Psoas muscle (tissue), 8 donors: ENCODE measurements around the gene RTP5. TPM values are rescaled to one million over a fixed set of nuclear protein-coding genes. Genes with fewer than 3 reads are reported as not detected.

Experiments used
- ATAC-seq, 4 donors: fragments of 200-7000 bp; cut with Tn5 transposase; one replicate each; pipeline ENCODE4 v1.9.1; 2020; ENCODE audit warnings: moderate library complexity in 3 of 4, mild to moderate bottlenecking in 2 of 4
- DNase-seq, 2 donors: peaks; one replicate each; pipeline ENCODE4 v3.0.0-alpha.2; 2020
- H3K27ac ChIP-seq: fragments of 200-600 bp; one replicate; pipeline ENCODE4 v1.8.0; 2022
- H3K27me3 ChIP-seq, 3 donors: fragments of 200-600 bp in 1 of 3; one replicate each; pipeline versions ENCODE4 v1.6.1 to v1.8.0; 2013 to 2022; ENCODE audit warnings: low read length in 2 of 3, mild to moderate bottlenecking in 2 of 3, moderate library complexity in 1 of 3; ENCODE audit not compliant: insufficient read depth in 3 of 3
- H3K36me3 ChIP-seq, 2 donors: fragments of 200-600 bp in 1 of 2; one replicate each; pipeline versions ENCODE4 v1.6.1 to v1.8.0; 2013 to 2022; ENCODE audit warnings: low read depth in 1 of 2, mild to moderate bottlenecking in 1 of 2, moderate library complexity in 1 of 2; ENCODE audit not compliant: insufficient read depth in 1 of 2
- H3K4me1 ChIP-seq: fragments of 200-600 bp; one replicate; pipeline ENCODE4 v1.8.0; 2022
- H3K4me3 ChIP-seq: fragments of 200-600 bp; one replicate; pipeline ENCODE4 v1.8.0; 2022; ENCODE audit warnings: mild to moderate bottlenecking
- H3K9me3 ChIP-seq: fragments of 200-600 bp; one replicate; pipeline ENCODE4 v1.8.0; 2022
- CTCF ChIP-seq: fragments of 200-600 bp; IDR thresholded peaks from one replicate; pipeline ENCODE4 v1.8.0; 2022; ENCODE audit warnings: antibody characterized with exemption
- WGBS, 3 donors: extraction: QIAGEN DNeasy Blood & Tissue Kit; methylation state at CpG; one replicate each; pipeline versions ENCODE4 v1.1.6 to v1.1.7; 2013; 5-methylcytosine and 5-hydroxymethylcytosine counted together
- intact Hi-C, 2 donors: fragments of 100-400 bp; cut with DNase I; formaldehyde crosslinking; loops; one replicate each; pipeline versions ENCODE4 v1.11.0 to v1.14.2; 2022
- polyA plus RNA-seq, 3 donors: library from polyadenylated mRNA; stranded (reverse); fragments of 200-250 nt; gene quantifications; one replicate each; pipeline ENCODE4 v1.2.3, GENCODE V29; 2013
- total RNA-seq, 4 donors: library from RNA; stranded (reverse); fragmentation: NEBNext Ultra II Directional in 2 of 4; extraction: Animal tissue kit (Norgen Biotek cat#: 25700) in 2 of 4; gene quantifications; one replicate each; pipeline versions ENCODE4 v1.2.1 to v1.2.4, GENCODE V29; 2021 to 2023
- donor health status: healthy with polysubstance abuse.
- donor health status: DM: no; HTN: no; CAD: no; lungs with moderate emphysema.
- donor health status: Bipolar disorder and iron deficiency.
- donor health status: healthy.
- donor health status: DM: yes; HTN: yes; CAD: no.
- donor health status: DM: no; HTN: no; CAD: no.
- donor health status: DM: no; HTN: no; CAD: no.
- donor health status: DM: yes; HTN: yes; CAD: no.

Gene RTP5
- total and polyA plus RNA-seq, 7 donors: 0.01 TPM; not detected in 6

DNA sequence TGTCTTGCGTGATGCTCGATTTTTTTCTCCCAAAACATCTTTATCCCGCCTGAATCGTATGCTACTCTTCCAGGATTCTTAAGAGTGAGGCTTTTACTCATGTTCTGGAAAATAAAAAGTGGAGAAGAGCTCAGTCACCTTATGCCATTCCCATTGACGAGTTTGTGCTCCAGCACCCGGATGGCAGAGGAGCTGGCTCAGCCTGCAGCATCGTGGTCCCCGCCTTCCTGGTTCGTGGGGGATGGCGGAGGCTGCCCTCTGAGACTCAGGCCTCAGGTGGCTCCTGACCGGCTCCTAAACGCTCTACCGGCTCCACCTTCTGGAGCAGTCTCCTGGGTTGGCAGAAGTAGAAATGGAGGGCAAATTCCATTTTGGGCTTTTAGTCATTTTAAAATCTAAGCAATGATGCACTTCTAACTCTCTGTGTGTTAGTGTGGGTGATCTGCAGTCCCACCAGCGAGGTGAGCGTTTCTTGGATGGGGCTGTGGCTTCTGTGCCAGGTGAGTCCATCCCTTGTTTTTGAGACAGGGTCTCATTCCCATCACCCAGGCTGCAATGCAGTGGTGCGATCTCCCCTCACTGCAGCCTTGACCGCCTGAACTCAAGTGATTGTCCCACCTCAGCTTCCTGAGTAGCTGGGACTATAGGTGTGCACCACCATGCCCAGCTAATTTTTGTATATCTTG is 27.8 kb downstream of the RTP5 start:
- 84 to 92% (median 88%) methylated on average over 17 of the region's 17 CpGs for WGBS, 3 donors
- peaks cover 0 to 36% (median 4%) of the 10 kb centered on the region in 3 donors for H3K27me3 ChIP-seq
- ATAC-seq: no peak
- DNase-seq: no peak
- H3K4me3 ChIP-seq: no peak overlapping the region
- TF ChIP-seq CTCF: no peak
- no peak overlapping the region for H3K27ac ChIP-seq
- H3K9me3 ChIP-seq: no peaks in the 10 kb centered on the region
- intact Hi-C loops: no loop called here
- no peaks in the 10 kb centered on the region for H3K4me1 ChIP-seq
- H3K36me3 ChIP-seq: no peaks in the 10 kb centered on the region

DNA sequence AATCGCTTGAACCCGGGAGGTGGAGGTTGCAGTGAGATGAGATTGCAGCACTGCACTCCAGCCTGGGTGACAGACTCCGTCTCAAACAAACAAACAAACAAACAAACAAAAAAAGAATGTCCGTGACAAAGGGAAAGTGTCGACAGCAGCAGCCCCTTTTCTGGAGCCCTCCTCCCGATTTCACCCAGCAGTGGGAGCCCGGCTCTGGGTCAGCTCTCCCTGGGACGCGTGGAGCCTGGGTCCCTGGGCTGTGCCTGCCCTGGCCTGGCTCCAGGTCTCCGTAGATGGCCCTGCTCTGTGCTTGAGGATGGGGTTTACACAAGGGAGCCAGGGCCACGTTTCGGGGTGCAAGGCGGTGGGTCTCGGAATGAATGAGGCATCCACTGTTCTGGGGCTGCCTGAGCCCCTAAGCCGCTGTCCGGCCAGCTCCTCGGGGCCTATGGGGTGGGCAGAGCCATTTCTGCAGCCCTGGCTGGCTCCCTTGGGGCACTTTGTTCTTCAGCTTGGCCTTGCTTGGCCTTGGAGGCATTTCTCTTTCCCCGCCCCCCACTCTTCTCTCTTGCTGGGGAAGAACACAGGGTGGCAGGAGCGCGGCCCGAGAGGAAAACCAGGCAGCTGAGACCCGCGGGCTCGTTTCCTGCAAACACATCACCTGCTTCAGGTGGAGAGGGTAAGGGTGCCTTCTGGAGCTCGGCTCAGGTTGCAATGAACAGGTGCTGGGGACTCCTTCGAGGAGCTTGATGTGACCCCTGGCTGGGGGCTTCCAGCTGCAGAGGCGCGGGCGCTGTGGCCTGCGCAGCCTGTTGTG is 29.1 kb downstream of the RTP5 start:
- TF ChIP-seq CTCF: no peak
- ATAC-seq (no peak), DNase-seq (no peak)
- Histone ChIP-seq H3K9me3 (no peaks in the 10 kb centered on the region), H3K4me3 (no peak overlapping the region), H3K36me3 (no peaks in the 10 kb centered on the region), H3K27ac (no peak overlapping the region), H3K27me3 (peaks cover 0 to 44% (median 4%) of the 10 kb centered on the region in 3 donors), H3K4me1 (no peaks in the 10 kb centered on the region)
- 49 to 71% (median 51%) methylated on average over 29 to 30 of the region's 30 CpGs for WGBS, 3 donors
- intact Hi-C loops: no loop called here

- WGBS, 3 donors: 43 to 46% (median 43%) methylated on average over 32 of the region's 32 CpGs
- no peak for DNase-seq
- no peak for TF ChIP-seq CTCF
- intact Hi-C loops: no loop called here
- H3K36me3 ChIP-seq: no peaks in the 10 kb centered on the region
- H3K27ac ChIP-seq: no peak overlapping the region
- no peaks in the 10 kb centered on the region for H3K9me3 ChIP-seq
- peaks cover 0 to 46% (median 5%) of the 10 kb centered on the region in 3 donors for H3K27me3 ChIP-seq
- H3K4me1 ChIP-seq: no peaks in the 10 kb centered on the region
- peak; percentile 53 to 66 (median 58) for ATAC-seq
- H3K4me3 ChIP-seq: no peak overlapping the region
These were observed 30.9 kb downstream of the RTP5 start for GRCh38 chr2:241900251-241901017.

GRCh38 chr2:241901018-241901380 is 31.5 kb downstream of the RTP5 start:
- ATAC-seq (no peak), DNase-seq (no peak)
- no peak for TF ChIP-seq CTCF
- Histone ChIP-seq H3K4me3 (no peak overlapping the region), H3K36me3 (no peaks in the 10 kb centered on the region), H3K9me3 (no peaks in the 10 kb centered on the region), H3K4me1 (no peaks in the 10 kb centered on the region), H3K27me3 (peaks cover 0 to 46% (median 5%) of the 10 kb centered on the region in 3 donors), H3K27ac (no peak overlapping the region)
- intact Hi-C loops: no loop called here
- 81 to 91% (median 85%) methylated on average over 21 of the region's 21 CpGs for WGBS, 3 donors
